Measurements from ENCODE around the gene ZNF888.
"Not testable (repeated sequence)": the region's sequence is repeated elsewhere in the genome, so short reads cannot be mapped to it uniquely, and the experiment has no call there.

ZNF888 gene

GRCh38 chr19:52922841-52923777, at the start of gene ZNF888:
ZNF888 (minus strand) TSS chr19:52923428; CDS start chr19:52917873, 5,555 bp downstream.
- intact Hi-C loops (cut with DNase I): no loop called here
- peak; percentile 62 to 94 (median 84) for DNase-seq

DNA sequence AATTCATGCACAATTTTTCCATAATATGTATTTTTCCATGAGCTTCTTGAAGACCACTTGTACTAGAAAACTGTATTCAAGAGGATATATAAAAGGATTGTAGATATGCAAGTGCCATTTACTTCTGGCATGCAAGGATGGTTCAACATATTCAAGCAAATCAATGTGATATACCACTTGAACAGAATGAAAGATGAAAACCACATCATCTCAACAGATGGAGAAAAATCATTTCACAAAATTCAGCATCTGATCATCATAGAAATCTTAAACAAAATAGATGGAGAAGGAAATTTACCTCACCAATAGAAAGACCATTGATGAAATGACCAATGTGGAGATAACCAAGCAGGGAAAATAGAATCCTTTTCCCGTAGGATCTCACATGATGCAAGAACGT, 44.5 kb upstream of the ZNF888 start:
- intact Hi-C loops (cut with DNase I): no loop called here
- DNase-seq: no peak

- DNase-seq: peak in 18 of 42 donors; percentile 4 to 56 (median 14)
- intact Hi-C loops (cut with DNase I): no loop called here
Observed at GRCh38 chr19:52963247-52963618, 40.0 kb upstream of the ZNF888 start.

- DNase-seq: peak; percentile 88 to 97 (median 93)
- intact Hi-C loops (cut with DNase I): no loop called here
Observed at GRCh38 chr19:52962394-52963246, 39.4 kb upstream of the ZNF888 start, which contains the start of gene ZNF816. ZNF816 (minus strand) TSS chr19:52962881; CDS start chr19:52956089, 6,792 bp downstream.

GRCh38 chr19:52961981-52962380, 38.8 kb upstream of the ZNF888 start:
- intact Hi-C loops (cut with DNase I): no loop called here

GRCh38 chr19:52959613-52960295, 36.5 kb upstream of the ZNF888 start:
- intact Hi-C loops (cut with DNase I): no loop called here
- no peak for DNase-seq

More at GRCh38 chr19:52961981-52962380, 38.8 kb upstream of the ZNF888 start:
- no peak for DNase-seq

GRCh38 chr19:52957591-52957990, 34.4 kb upstream of the ZNF888 start:
- DNase-seq: no peak
- intact Hi-C loops (cut with DNase I): no loop called here

GRCh38 chr19:52956917-52957316, 33.7 kb upstream of the ZNF888 start:
- intact Hi-C loops (cut with DNase I): no loop called here
- DNase-seq: no peak

GRCh38 chr19:52949422-52949821, 26.2 kb upstream of the ZNF888 start:
- DNase-seq: no peak
- intact Hi-C loops (cut with DNase I): no loop called here

DNA sequence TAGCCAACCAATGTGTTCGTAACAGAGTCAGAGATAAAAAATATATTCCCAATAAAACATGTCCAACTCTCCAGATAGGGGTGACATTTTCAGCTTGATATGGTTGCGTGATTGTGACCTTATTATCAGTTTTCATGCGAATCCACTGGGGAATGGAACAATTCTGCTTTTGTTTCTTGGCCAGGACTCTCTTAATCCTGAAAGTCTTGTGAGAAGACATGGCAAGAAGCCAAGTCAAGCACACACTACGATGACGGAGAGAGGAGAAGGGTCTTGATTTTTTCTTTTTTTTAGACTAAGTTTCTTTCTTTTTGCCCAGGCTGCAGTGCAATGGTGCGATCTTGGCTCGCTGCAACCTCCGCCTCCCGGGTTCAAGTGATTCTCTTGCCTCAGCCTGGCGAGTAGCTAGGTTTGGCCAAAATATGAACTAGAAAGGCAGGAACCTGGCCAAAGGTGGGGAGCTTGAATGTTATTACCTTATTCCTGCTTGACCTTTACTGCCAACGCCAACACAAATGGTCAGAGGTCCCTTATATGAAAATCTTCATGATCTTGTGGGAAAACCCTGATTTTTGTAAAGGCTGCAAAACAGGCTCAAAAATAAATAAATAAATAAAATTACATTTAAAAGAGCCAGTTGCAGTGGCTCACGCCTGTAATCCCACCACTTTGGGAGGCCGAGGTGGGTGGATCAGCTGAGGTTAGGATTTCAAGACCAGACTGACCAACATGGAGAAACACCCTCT, 25.0 kb upstream of the ZNF888 start:
- DNase-seq: no peak
- intact Hi-C loops (cut with DNase I): no loop called here

DNA sequence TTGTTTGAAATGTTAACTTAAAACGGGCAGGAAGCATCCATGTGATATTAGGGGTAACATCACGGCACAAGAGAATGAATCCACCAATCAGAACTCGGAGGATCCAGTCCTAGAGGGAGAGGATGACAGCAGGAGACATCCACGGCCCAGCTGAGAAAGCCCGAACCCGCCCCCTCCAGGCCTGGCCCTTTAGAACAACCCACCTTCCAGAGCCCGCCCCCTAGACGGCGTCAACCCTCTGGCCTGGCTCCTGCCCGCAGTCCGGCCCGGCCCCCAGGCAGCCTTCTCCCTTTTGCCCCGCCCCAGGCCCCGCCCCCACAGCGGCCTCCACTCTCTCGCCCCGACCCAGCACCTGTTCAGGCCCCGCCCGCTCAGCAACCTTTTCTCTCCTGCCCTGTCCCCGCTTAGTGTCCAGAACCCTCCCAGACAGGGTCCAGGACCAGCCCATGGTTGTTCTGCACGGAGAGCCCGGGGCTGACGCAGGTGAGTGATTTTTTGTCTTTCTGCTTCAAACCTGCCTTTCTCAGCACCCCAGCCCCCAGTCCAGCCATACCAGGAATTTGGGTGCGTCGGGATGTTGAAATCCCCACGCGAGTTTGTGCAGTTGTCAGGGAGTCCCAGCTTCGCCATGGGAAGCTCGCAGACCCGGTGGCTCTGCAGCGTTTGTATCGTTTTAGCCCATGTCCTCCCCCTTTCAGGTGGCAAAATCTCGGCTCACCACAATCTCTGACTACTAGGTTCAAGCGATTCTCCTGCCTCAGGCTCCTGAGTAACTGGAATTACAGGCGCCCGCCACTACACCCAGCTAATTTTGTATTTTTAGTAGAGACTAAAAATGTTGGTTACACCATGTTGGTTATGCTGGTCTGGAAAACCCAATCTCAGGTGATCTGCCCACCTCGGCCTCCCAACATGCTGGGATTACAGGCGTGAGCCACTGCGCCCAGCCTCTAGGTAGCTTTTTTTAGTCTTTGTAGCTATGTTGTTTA, 23.4 kb upstream of the ZNF888 start:
- intact Hi-C loops (cut with DNase I): no loop called here
- peak in 15 of 42 donors; percentile 8 to 79 (median 23) for DNase-seq

GRCh38 chr19:52945652-52946321, 22.6 kb upstream of the ZNF888 start:
- intact Hi-C loops (cut with DNase I): no loop called here

DNA sequence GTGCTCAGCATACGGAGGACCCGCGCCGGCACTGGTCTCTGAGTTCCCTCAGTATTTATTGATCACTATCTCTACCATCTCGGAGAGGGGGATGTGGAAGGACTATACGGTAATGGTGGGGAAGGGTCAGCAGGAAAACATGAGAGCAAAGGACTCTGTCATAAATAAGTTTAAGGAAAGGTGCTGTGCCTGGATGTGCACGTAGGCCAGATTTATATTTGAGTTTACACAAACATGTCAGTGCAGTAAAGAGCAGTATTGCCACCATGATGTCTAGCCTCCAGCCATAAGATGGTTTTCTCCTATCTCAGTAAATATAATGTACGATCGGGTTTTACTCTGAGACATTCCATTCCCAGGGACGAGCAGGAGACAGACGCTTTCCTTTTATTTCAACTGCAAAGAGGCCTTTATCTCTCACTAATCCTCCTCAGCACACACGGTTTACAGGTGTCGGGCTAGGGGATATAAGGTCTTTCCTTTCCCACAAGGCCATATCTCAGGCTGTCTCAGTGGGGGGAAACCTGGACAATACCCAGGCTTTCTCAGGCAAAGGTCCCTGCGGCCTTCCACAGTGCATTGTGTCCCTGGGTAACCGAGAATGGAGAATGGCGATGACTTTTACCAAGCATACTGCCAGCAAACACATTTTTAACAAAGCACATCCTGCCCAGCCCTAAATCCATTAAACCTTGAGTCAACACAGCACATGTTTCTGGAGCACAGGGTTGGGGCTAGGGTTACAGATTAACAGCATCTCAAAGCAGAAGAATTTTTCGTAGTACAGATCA, 21.7 kb upstream of the ZNF888 start:
- intact Hi-C loops (cut with DNase I); DNase-seq: not testable (repeated sequence)

More at GRCh38 chr19:52945652-52946321, 22.6 kb upstream of the ZNF888 start:
- DNase-seq: no peak

DNA sequence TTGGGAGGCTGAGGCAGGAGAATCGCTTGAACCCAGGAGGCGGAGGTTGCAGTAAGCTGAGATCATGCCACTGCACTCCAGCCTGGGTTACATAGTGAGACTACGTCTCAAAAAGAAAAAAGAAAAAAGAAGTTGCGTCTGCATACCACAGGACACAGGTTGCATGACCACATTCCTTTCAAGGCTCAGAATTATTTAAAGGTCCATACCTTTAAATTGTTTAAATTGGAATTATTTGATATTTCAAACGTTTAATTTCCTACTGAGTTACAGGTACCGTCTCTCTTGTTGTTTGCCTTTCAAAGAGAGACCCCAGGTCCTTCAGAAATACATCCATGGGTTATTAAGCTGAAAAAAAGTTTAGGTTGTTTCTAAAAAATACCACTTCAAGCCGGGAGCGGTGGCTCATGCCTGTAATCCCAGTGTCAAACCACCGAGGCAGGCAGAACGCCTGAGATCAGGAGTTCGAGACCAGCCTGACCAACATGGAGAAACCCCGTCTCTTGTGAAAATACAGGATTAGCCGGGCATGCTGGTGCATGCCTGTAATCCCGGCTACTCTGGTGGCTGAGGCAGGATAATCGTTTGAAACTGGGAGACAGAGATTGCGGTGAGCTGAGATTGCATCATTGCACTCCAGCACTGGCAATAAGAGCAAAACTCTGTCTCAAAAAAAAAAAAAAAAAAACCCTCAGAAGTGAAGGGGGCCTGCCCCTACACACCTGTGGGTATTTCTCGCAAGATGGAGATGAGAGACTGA, 20.8 kb upstream of the ZNF888 start:
- intact Hi-C loops (cut with DNase I): no loop called here

More for the DNA sequence above, 20.8 kb upstream of the ZNF888 start:
- DNase-seq: peak in 1 of 42 donors; percentile 21
